Measurements from ENCODE around the gene PRKCE. TPM values are rescaled to one million over a fixed set of nuclear protein-coding genes. Genes with fewer than 3 reads are reported as not detected.
A peak's percentile ranks its signal among the peaks of the same experiment; 100 is the strongest.

PRKCE gene
- total RNA-seq, 1 donor from 2014 or later = 12.0 TPM

DNA sequence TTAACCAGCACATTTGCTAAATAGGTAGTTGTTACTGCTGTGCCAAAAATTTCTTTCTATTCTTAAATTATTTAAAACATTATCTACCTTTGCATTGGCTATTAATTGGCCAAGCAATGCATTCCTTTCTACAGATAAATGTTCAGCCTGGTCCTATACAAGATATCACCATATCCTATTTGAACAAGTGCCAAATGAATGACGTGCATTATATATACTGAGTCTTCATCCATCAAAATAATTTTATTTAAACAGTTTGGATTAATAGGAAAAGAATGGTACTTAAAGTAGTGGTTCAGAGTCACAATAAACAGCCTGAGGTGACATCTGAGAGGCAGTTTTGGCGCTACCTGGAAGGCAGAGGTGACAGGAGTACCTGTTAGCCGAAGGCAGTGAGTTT is 415.6 kb downstream of the PRKCE start:
- Mint-ChIP-seq H3K4me3 (ENCODE audit: unreplicated experiment) (no peak overlapping the region), H3K4me1 (ENCODE audit: low read depth) (peaks cover 53% of the 10 kb centered on the region), H3K9me3 (ENCODE audit: low read depth) (no peaks in the 10 kb centered on the region), H3K27me3 (ENCODE audit: low read depth) (no peaks in the 10 kb centered on the region), H3K36me3 (ENCODE audit: low read depth) (no peaks in the 10 kb centered on the region), H3K27ac (ENCODE audit: unreplicated experiment) (peak overlapping the region; percentile 89)
- DNase-seq (ENCODE audit: low spot score) = no peak
- TF ChIP-seq, protein P1, sequence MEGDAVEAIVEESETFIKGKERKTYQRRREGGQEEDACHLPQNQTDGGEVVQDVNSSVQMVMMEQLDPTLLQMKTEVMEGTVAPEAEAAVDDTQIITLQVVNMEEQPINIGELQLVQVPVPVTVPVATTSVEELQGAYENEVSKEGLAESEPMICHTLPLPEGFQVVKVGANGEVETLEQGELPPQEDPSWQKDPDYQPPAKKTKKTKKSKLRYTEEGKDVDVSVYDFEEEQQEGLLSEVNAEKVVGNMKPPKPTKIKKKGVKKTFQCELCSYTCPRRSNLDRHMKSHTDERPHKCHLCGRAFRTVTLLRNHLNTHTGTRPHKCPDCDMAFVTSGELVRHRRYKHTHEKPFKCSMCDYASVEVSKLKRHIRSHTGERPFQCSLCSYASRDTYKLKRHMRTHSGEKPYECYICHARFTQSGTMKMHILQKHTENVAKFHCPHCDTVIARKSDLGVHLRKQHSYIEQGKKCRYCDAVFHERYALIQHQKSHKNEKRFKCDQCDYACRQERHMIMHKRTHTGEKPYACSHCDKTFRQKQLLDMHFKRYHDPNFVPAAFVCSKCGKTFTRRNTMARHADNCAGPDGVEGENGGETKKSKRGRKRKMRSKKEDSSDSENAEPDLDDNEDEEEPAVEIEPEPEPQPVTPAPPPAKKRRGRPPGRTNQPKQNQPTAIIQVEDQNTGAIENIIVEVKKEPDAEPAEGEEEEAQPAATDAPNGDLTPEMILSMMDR (IDR thresholded peaks at IDR 0.05) = no peak

DNA sequence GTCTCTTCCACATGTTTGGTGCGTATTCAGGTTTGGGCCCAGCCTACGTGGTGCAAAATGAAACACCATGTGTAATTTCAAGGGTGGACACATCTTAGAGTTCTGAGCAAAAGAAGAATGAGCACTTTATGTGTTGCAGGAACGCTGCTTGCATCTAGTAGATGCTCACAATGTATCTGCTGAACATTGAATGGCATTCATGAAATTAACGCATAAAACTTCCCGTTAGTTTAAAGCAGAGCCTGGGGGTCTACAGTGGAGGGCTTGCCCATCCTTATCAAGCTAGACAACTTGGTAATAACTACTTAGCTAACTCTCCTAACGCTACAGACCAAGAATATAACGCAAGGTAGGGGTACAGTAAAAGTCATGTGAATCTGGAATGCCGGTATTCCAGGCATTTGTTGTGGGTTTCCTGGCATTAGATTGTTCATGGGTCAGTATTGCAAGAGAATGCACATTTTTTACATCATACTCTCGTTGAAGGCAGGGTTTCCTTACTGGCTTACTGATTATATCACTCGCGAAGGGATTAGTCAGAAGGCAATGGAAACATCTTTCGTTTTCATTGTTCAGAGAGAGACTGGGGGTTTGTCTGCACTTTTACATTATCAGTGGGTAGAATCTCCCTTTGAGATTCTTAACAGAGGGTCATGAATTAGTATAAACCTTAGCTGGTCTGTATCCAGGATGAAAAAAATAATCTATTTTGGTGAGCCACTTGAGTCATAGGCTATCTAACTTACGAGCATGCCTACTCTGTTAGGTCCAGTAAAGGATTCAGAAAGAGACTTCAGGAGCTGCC is 416.2 kb downstream of the PRKCE start:
- peak overlapping the region; percentile 89 for H3K27ac Mint-ChIP-seq (ENCODE audit: unreplicated experiment)
- H3K36me3 Mint-ChIP-seq (ENCODE audit: low read depth) = no peaks in the 10 kb centered on the region
- no peak overlapping the region for H3K4me3 Mint-ChIP-seq (ENCODE audit: unreplicated experiment)
- DNase-seq (ENCODE audit: low spot score) = no peak
- no peaks in the 10 kb centered on the region for H3K27me3 Mint-ChIP-seq (ENCODE audit: low read depth)
- TF ChIP-seq, protein P1 (IDR thresholded peaks at IDR 0.05) = no peak
- H3K9me3 Mint-ChIP-seq (ENCODE audit: low read depth) = no peaks in the 10 kb centered on the region
- H3K4me1 Mint-ChIP-seq (ENCODE audit: low read depth) = peaks cover 59% of the 10 kb centered on the region

DNA sequence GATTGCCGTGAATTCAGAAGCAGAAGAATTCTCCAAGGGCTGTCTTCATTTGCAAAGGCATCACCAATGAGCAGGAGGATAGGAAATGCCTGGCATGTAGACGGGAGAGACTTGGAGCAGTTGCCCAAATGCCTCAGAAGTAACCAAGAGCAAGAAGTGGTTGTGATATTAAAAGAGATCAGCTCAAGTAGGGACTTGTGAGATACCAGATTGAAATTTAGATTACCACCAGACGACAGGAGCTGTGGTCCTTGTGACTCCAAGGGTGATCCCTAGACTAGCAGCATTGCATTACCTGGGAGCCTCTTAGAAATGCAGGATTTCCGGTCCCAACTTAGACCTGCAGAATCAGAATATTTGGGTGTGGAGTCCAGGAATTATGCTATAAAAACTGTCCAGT is 417.2 kb downstream of the PRKCE start:
- no peak for DNase-seq (ENCODE audit: low spot score)
- Mint-ChIP-seq H3K4me3 (ENCODE audit: unreplicated experiment) (no peak overlapping the region), H3K4me1 (ENCODE audit: low read depth) (peaks cover 60% of the 10 kb centered on the region), H3K27ac (ENCODE audit: unreplicated experiment) (peak overlapping the region; percentile 79), H3K27me3 (ENCODE audit: low read depth) (no peaks in the 10 kb centered on the region), H3K36me3 (ENCODE audit: low read depth) (no peaks in the 10 kb centered on the region), H3K9me3 (ENCODE audit: low read depth) (no peaks in the 10 kb centered on the region)
- TF ChIP-seq, protein P1 (IDR thresholded peaks at IDR 0.05) = no peak

DNA sequence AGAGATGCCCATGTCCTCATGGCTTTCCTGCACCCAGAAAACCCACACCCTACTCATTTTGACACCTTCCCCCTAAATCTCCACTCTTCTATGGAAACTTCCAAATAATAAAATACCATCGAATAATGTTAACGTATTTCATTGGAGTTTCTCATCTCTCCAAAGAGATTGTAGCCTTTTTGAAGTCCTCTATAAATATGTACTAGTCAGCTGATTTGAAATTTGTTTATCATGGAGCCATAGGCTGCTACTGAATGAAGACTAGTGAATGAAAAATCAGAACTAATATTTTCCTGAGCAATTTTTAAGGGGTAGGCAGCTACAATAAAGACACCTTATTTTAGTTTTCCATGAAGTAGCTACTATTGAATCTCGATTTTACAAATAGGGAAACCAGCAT is 419.6 kb downstream of the PRKCE start:
- no peak overlapping the region for H3K4me3 Mint-ChIP-seq (ENCODE audit: unreplicated experiment)
- no peak for DNase-seq (ENCODE audit: low spot score)
- H3K4me1 Mint-ChIP-seq (ENCODE audit: low read depth) = peaks cover 59% of the 10 kb centered on the region
- H3K27ac Mint-ChIP-seq (ENCODE audit: unreplicated experiment) = no peak overlapping the region
- no peaks in the 10 kb centered on the region for H3K27me3 Mint-ChIP-seq (ENCODE audit: low read depth)
- TF ChIP-seq, protein P1 (IDR thresholded peaks at IDR 0.05) = no peak
- no peaks in the 10 kb centered on the region for H3K9me3 Mint-ChIP-seq (ENCODE audit: low read depth)
- no peaks in the 10 kb centered on the region for H3K36me3 Mint-ChIP-seq (ENCODE audit: low read depth)

DNA sequence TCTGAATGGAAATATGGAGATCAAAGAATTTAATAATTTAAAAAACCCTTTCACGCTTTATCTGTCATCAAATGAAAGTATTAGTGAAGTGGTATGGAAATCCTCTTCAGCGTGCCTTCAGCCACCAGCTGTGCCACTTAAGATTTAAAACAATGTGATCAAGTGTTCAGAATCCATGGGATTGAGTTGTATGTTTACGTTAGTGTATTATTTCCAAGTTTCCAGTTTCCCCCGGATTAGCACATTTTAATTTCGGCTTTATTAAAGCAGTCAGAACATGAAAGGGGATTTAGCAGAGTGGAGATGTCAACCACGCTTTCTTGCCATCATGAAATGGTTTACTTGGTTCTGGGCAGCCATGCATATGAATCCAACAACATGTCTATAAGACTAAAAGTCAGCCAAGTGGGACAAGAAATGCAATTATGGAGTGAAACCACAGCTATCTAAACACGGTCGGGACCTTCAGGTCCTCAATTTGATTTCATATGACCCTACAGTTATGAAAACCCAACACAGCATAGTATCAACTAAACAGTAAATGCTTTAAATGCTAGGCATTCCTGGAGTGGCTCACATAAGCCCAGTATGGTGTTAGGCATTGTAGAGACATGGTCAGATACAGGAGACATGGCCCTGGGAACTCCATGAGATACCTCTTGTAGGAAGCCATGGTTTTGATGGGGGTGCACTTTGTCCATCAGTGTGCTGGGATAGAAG is 420.8 kb downstream of the PRKCE start:
- Mint-ChIP-seq H3K27ac (ENCODE audit: unreplicated experiment) (peak overlapping the region; percentile 99), H3K36me3 (ENCODE audit: low read depth) (no peaks in the 10 kb centered on the region), H3K4me3 (ENCODE audit: unreplicated experiment) (no peak overlapping the region), H3K4me1 (ENCODE audit: low read depth) (peaks cover 49% of the 10 kb centered on the region), H3K9me3 (ENCODE audit: low read depth) (no peaks in the 10 kb centered on the region), H3K27me3 (ENCODE audit: low read depth) (no peaks in the 10 kb centered on the region)
- no peak for DNase-seq (ENCODE audit: low spot score)
- TF ChIP-seq, protein P1 (IDR thresholded peaks at IDR 0.05) = no peak
